ENCODE measurements around the gene GPR62. TPM values are rescaled to one million over a fixed set of nuclear protein-coding genes. Genes with fewer than 3 reads are reported as not detected.
"Not testable (repeated sequence)": the region's sequence is repeated elsewhere in the genome, so short reads cannot be mapped to it uniquely, and the experiment has no call there.

The GPR62 gene
- total RNA-seq, 1 donor from 2014 or later: not detected

DNA sequence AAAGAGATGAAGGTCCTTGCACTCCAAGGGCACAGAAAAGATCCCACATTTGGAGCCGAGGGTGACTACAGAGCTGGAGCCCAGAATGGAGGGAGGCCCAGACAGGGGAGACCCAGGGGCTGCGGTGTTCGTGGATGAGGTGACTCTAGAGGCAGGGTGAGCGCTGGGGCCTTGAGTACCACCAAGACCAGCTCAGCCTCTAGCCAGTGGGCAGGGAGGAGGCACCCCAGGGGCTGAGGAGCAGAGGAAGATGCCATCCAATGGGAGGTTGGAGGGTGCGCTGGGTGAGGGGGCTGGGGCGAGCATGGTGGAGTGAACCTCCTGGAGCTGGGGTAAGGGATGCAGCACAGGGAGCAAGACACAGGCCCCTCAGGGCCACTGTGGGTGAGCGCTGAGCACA is 26.7 kb upstream of the GPR62 start:
- H3K9me3 Mint-ChIP-seq (ENCODE audit: low read depth): no peaks in the 10 kb centered on the region
- H3K36me3 Mint-ChIP-seq (ENCODE audit: low read depth): peaks cover 5% of the 10 kb centered on the region
- no peak for DNase-seq (ENCODE audit: low spot score)
- H3K4me3 Mint-ChIP-seq (ENCODE audit: unreplicated experiment): no peak overlapping the region
- TF ChIP-seq, protein P1, sequence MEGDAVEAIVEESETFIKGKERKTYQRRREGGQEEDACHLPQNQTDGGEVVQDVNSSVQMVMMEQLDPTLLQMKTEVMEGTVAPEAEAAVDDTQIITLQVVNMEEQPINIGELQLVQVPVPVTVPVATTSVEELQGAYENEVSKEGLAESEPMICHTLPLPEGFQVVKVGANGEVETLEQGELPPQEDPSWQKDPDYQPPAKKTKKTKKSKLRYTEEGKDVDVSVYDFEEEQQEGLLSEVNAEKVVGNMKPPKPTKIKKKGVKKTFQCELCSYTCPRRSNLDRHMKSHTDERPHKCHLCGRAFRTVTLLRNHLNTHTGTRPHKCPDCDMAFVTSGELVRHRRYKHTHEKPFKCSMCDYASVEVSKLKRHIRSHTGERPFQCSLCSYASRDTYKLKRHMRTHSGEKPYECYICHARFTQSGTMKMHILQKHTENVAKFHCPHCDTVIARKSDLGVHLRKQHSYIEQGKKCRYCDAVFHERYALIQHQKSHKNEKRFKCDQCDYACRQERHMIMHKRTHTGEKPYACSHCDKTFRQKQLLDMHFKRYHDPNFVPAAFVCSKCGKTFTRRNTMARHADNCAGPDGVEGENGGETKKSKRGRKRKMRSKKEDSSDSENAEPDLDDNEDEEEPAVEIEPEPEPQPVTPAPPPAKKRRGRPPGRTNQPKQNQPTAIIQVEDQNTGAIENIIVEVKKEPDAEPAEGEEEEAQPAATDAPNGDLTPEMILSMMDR (IDR thresholded peaks at IDR 0.05): no peak
- H3K27me3 Mint-ChIP-seq (ENCODE audit: low read depth): no peaks in the 10 kb centered on the region
- no peaks in the 10 kb centered on the region for H3K4me1 Mint-ChIP-seq (ENCODE audit: low read depth)
- H3K27ac Mint-ChIP-seq (ENCODE audit: unreplicated experiment): no peak overlapping the region

- not testable (repeated sequence) for H3K4me3 Mint-ChIP-seq (ENCODE audit: unreplicated experiment); H3K4me1 Mint-ChIP-seq (ENCODE audit: low read depth); H3K9me3 Mint-ChIP-seq (ENCODE audit: low read depth); H3K27me3 Mint-ChIP-seq (ENCODE audit: low read depth); H3K27ac Mint-ChIP-seq (ENCODE audit: unreplicated experiment); DNase-seq (ENCODE audit: low spot score); H3K36me3 Mint-ChIP-seq (ENCODE audit: low read depth)
Observed at GRCh38 chr3:51928981-51929380, 26.2 kb upstream of the GPR62 start.

DNA sequence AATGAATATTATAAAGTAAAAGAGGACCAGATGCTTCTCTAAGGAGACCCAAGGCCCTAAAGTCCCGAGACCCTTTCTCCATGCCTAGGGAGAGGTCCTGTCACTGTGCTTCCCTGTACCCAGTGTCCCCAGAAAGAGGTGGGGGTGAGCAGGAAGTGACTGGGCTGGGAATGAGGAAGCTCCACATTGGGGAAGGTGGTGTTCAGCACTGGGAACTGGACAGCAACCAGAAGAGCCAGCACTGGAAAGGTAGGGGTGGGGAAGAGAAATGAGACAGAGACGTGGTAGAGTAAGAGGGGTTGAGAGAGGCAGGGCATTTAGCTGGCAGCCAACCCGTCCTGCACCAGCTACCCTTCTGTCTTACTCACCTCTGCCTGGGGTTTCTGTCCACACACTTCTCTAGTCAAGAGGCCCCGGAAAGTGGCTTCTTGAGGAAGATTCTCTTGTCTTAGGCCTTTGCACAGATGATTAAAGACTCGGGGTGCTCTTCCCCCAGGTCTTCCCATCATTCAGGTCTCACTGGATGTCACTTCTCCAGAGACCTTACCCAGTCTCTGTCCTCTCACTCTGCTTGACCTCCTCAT is 25.7 kb upstream of the GPR62 start:
- Mint-ChIP-seq H3K27me3 (ENCODE audit: low read depth) (no peaks in the 10 kb centered on the region), H3K4me3 (ENCODE audit: unreplicated experiment) (no peak overlapping the region), H3K9me3 (ENCODE audit: low read depth) (no peaks in the 10 kb centered on the region), H3K4me1 (ENCODE audit: low read depth) (no peaks in the 10 kb centered on the region), H3K27ac (ENCODE audit: unreplicated experiment) (no peak overlapping the region), H3K36me3 (ENCODE audit: low read depth) (peaks cover 10% of the 10 kb centered on the region)
- TF ChIP-seq, protein P1 (IDR thresholded peaks at IDR 0.05): no peak
- DNase-seq (ENCODE audit: low spot score): no peak

- no peak overlapping the region for H3K4me3 Mint-ChIP-seq (ENCODE audit: unreplicated experiment)
- TF ChIP-seq, protein P1 (IDR thresholded peaks at IDR 0.05): no peak
- peaks cover 15% of the 10 kb centered on the region for H3K36me3 Mint-ChIP-seq (ENCODE audit: low read depth)
- DNase-seq (ENCODE audit: low spot score): no peak
- H3K4me1 Mint-ChIP-seq (ENCODE audit: low read depth): no peaks in the 10 kb centered on the region
- H3K27ac Mint-ChIP-seq (ENCODE audit: unreplicated experiment): no peak overlapping the region
- no peaks in the 10 kb centered on the region for H3K9me3 Mint-ChIP-seq (ENCODE audit: low read depth)
- no peaks in the 10 kb centered on the region for H3K27me3 Mint-ChIP-seq (ENCODE audit: low read depth)
Observed at GRCh38 chr3:51930439-51930838, 24.7 kb upstream of the GPR62 start.

DNA sequence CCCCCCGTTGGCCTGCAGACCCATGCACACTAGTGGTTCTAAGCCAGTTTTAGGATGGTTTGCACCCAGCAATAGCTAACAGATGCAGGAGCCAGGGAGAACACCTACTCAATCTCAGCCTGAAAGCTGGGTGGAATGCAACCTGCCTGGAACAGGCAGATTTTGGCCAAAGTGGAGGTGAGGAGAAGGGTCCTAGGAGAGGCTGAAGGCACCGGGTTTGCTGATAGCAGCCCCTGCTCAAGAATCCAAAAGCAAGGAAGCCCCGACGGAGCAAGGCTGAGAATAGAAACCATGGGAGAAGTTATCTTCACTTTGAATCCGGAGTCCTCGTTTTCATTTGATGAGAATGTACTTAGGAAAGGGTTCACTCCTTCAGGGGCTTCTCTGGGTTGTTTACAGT is 23.4 kb upstream of the GPR62 start:
- Mint-ChIP-seq H3K36me3 (ENCODE audit: low read depth) (peaks cover 20% of the 10 kb centered on the region), H3K4me1 (ENCODE audit: low read depth) (no peaks in the 10 kb centered on the region), H3K4me3 (ENCODE audit: unreplicated experiment) (no peak overlapping the region), H3K27me3 (ENCODE audit: low read depth) (no peaks in the 10 kb centered on the region), H3K27ac (ENCODE audit: unreplicated experiment) (no peak overlapping the region), H3K9me3 (ENCODE audit: low read depth) (no peaks in the 10 kb centered on the region)
- TF ChIP-seq, protein P1 (IDR thresholded peaks at IDR 0.05): no peak
- DNase-seq (ENCODE audit: low spot score): no peak

All from chondrocyte (in vitro differentiated cells).